Measurements from ENCODE around the gene MAP2K1. TPM values are rescaled to one million over a fixed set of nuclear protein-coding genes. Genes with fewer than 3 reads are reported as not detected.

MAP2K1 gene
- total RNA-seq, 4 donors from 2014 or later = 50.4 to 112 (median 69.5) TPM

GRCh38 chr15:66425837-66426236, 39.1 kb downstream of the MAP2K1 start:
- Histone ChIP-seq H3K9me3 (no peaks in the 10 kb centered on the region), H3K27me3 (no peaks in the 10 kb centered on the region), H3K4me1 (no peaks in the 10 kb centered on the region), H3K4me3 (no peak overlapping the region), H3K36me3 (no peaks in the 10 kb centered on the region), H3K27ac (no peak overlapping the region)
- DNase-seq = no peak
- TF ChIP-seq CTCF (IDR thresholded peaks at IDR 0.05 in 4 of 5, conservative IDR thresholded peaks at IDR 0.05 in 1 of 5) (no peak), POLR2A (IDR thresholded peaks at IDR 0.05) (no peak)
- intact Hi-C loops (cut with DNase I; ENCODE audit: low total_unique reads) = no loop called here
- in situ Hi-C loops (cut with MboI; ENCODE audit: low sequenced_read_pairs in 4 of 4) = no loop called here
- no peak for ATAC-seq

- no peaks in the 10 kb centered on the region for H3K27me3 ChIP-seq
- H3K27ac ChIP-seq = no peak overlapping the region
- intact Hi-C loops (cut with DNase I; ENCODE audit: low total_unique reads) = no loop called here
- no peak overlapping the region for H3K4me3 ChIP-seq
- no peak for DNase-seq
- no peaks in the 10 kb centered on the region for H3K9me3 ChIP-seq
- H3K36me3 ChIP-seq = no peaks in the 10 kb centered on the region
- H3K4me1 ChIP-seq = peaks cover 0 to 4% of the 10 kb centered on the region in 2 donors
- in situ Hi-C loops (cut with MboI; ENCODE audit: low sequenced_read_pairs in 4 of 4) = no loop called here
- no peak for TF ChIP-seq CTCF (IDR thresholded peaks at IDR 0.05 in 4 of 5, conservative IDR thresholded peaks at IDR 0.05 in 1 of 5)
- no peak for TF ChIP-seq POLR2A (IDR thresholded peaks at IDR 0.05)
- no peak for ATAC-seq
Measured at GRCh38 chr15:66429117-66429516, 42.4 kb downstream of the MAP2K1 start.

- no peaks in the 10 kb centered on the region for H3K27me3 ChIP-seq
- no peak overlapping the region for H3K27ac ChIP-seq
- ATAC-seq (no peak), DNase-seq (no peak)
- H3K9me3 ChIP-seq = no peaks in the 10 kb centered on the region
- TF ChIP-seq POLR2A (IDR thresholded peaks at IDR 0.05) (no peak), CTCF (IDR thresholded peaks at IDR 0.05 in 4 of 5, conservative IDR thresholded peaks at IDR 0.05 in 1 of 5) (no peak)
- H3K36me3 ChIP-seq = no peaks in the 10 kb centered on the region
- intact Hi-C loops (cut with DNase I; ENCODE audit: low total_unique reads) (no loop called here), in situ Hi-C loops (cut with MboI; ENCODE audit: low sequenced_read_pairs in 4 of 4) (no loop called here)
- H3K4me1 ChIP-seq = peaks cover 0 to 4% of the 10 kb centered on the region in 2 donors
- H3K4me3 ChIP-seq = no peak overlapping the region
Measured at GRCh38 chr15:66429546-66429945, 42.8 kb downstream of the MAP2K1 start.

GRCh38 chr15:66430627-66431255, 44.0 kb downstream of the MAP2K1 start:
- Histone ChIP-seq H3K27me3 (no peaks in the 10 kb centered on the region), H3K27ac (no peak overlapping the region), H3K4me3 (no peak overlapping the region), H3K36me3 (peaks cover 0 to 5% of the 10 kb centered on the region in 2 donors), H3K9me3 (no peaks in the 10 kb centered on the region), H3K4me1 (peaks cover 0 to 4% of the 10 kb centered on the region in 2 donors)
- DNase-seq (no peak), ATAC-seq (no peak)
- in situ Hi-C loops (cut with MboI; ENCODE audit: low sequenced_read_pairs in 4 of 4) (no loop called here), intact Hi-C loops (cut with DNase I; ENCODE audit: low total_unique reads) (no loop called here)
- TF ChIP-seq CTCF (IDR thresholded peaks at IDR 0.05 in 4 of 5, conservative IDR thresholded peaks at IDR 0.05 in 1 of 5) = no peak
- TF ChIP-seq POLR2A (IDR thresholded peaks at IDR 0.05) = no peak

GRCh38 chr15:66433726-66434125, 47.0 kb downstream of the MAP2K1 start:
- ATAC-seq (no peak), DNase-seq (no peak)
- H3K36me3 ChIP-seq = peaks cover 0 to 31% of the 10 kb centered on the region in 2 donors
- H3K27ac ChIP-seq = no peak overlapping the region
- in situ Hi-C loops (cut with MboI; ENCODE audit: low sequenced_read_pairs in 4 of 4) (no loop called here), intact Hi-C loops (cut with DNase I; ENCODE audit: low total_unique reads) (no loop called here)
- H3K27me3 ChIP-seq = no peaks in the 10 kb centered on the region
- H3K4me3 ChIP-seq = no peak overlapping the region
- TF ChIP-seq CTCF (IDR thresholded peaks at IDR 0.05 in 4 of 5, conservative IDR thresholded peaks at IDR 0.05 in 1 of 5) (no peak), POLR2A (IDR thresholded peaks at IDR 0.05) (no peak)
- no peaks in the 10 kb centered on the region for H3K9me3 ChIP-seq
- peaks cover 0 to 8% of the 10 kb centered on the region in 2 donors for H3K4me1 ChIP-seq

Measured in gastrocnemius medialis (tissue), 4 donors.